ENCODE measurements around the gene RHBDL1.

DNA sequence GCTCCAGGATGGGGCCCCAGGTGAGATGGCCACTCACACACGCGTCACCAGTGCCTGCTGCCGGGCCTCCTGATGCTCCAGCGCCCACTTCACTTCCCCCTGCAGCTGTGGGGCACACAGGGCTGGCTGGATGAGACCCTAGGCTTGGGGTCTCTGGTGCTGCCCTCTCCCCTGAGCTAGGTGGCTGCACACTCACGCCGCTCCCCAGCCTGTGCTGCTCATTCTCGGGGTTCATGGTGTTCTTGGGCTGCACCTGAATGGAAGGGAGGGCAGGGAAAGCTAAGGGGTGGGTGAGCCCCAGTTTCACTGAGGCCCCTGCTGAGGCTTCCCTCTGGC is 49.5 kb downstream of the RHBDL1 start:
- TF ChIP-seq POLR2AphosphoS5 (IDR thresholded peaks at IDR 0.05; ENCODE audit: insufficient read depth, low read depth, low read length) (no peak), CTCF (IDR thresholded peaks at IDR 0.05; ENCODE audit: extremely low read depth in 1 of 2, insufficient read depth in 1 of 2, low read depth in 1 of 2, low read length in 2 of 2) (no peak), EZH2 (IDR thresholded peaks at IDR 0.05; ENCODE audit: borderline replicate concordance, low read depth, low read length, severe bottlenecking) (no peak), MAX (IDR thresholded peaks at IDR 0.05; ENCODE audit: insufficient read depth, insufficient read length) (no peak), GATA2 (IDR thresholded peaks at IDR 0.05; ENCODE audit: insufficient read depth, insufficient read length, low read depth, low read length) (no peak), POLR2A (IDR thresholded peaks at IDR 0.05; ENCODE audit: low read depth, low read length) (no peak), MYC (IDR thresholded peaks at IDR 0.05; ENCODE audit: low read depth, low read length) (no peak), JUN (IDR thresholded peaks at IDR 0.05; ENCODE audit: borderline replicate concordance, insufficient read depth, insufficient read length, low read depth) (no peak)

Measured in endothelial cell of umbilical vein (primary cell).